T-cell (primary cell): ENCODE data around the gene COPZ2. TPM values are rescaled to one million over a fixed set of nuclear protein-coding genes. Genes with fewer than 3 reads are reported as not detected.
"Not testable (repeated sequence)": the region's sequence is repeated elsewhere in the genome, so short reads cannot be mapped to it uniquely, and the experiment has no call there.

Experiments used
- ATAC-seq, 4 experiments: fragments of 200-7000 bp in 3 of 4; fragments of 150-1000 bp in 1 of 4; cut with Tn5 transposase; replicated peaks in 1 of 4; 1 replicate in 3 of 4; 2 replicates in 1 of 4; pipeline ENCODE4 v1.10.0; 2021; ENCODE audit warnings: moderate library complexity in 3 of 4, mild to moderate bottlenecking in 2 of 4, moderate number of reproducible peaks in 1 of 4
- CTCF ChIA-PET, 2 donors: fragments of 300-600 bp; sonication (Branson Sonifier 250); formaldehyde crosslinking; loops; one replicate each; lab custom pipeline; 2022; ENCODE audit warnings: antibody characterized with exemption in 2 of 2; lab: Charles Lee
- POLR2A ChIA-PET, 2 donors: fragments of 300-600 bp; sonication (Branson Sonifier 250); formaldehyde crosslinking; loops; one replicate each; lab custom pipeline; 2022; ENCODE audit warnings: antibody characterized with exemption in 2 of 2; lab: Charles Lee
- DNase-seq, 35 experiments: peaks; one replicate each; pipeline versions ENCODE4 v3.0.0 to v3.0.0-alpha.2; 2013 to 2023
- H3K27ac ChIP-seq: one replicate; pipeline ENCODE4 v1.5.1; 2013; ENCODE audit warnings: low read length
- H3K27me3 ChIP-seq, 2 experiments: replicated peaks in 1 of 2; 1 replicate in 1 of 2; 2 replicates in 1 of 2; pipeline versions ENCODE4 v1.6.1 to v1.7.0; 2013; ENCODE audit warnings: low read length in 1 of 2, mixed read lengths in 1 of 2; ENCODE audit not compliant: control insufficient read depth in 2 of 2, insufficient read depth in 2 of 2; ENCODE audit errors: extremely low read depth in 1 of 2
- H3K36me3 ChIP-seq, 2 donors: 1 replicate in 1 of 2; 2 replicates in 1 of 2; pipeline versions ENCODE4 v1.6.1 to v1.7.0; 2013; ENCODE audit warnings: low read length in 1 of 2; ENCODE audit not compliant: control insufficient read depth in 2 of 2, insufficient read depth in 1 of 2; ENCODE audit errors: extremely low read depth in 1 of 2
- H3K4me1 ChIP-seq, 2 experiments: 1 replicate in 1 of 2; 2 replicates in 1 of 2; pipeline versions ENCODE4 v1.6.1 to v1.7.0; 2013; ENCODE audit warnings: low read length in 2 of 2, mixed read lengths in 1 of 2; ENCODE audit not compliant: insufficient read depth in 2 of 2, control insufficient read depth in 1 of 2; ENCODE audit errors: extremely low read depth in 1 of 2
- H3K4me3 ChIP-seq, 2 donors: 1 replicate in 1 of 2; 2 replicates in 1 of 2; pipeline versions ENCODE4 v1.5.1 to v1.7.0; 2013; ENCODE audit warnings: mild to moderate bottlenecking in 2 of 2, low read length in 1 of 2, moderate library complexity in 1 of 2; ENCODE audit not compliant: control insufficient read depth in 1 of 2; ENCODE audit errors: extremely low read depth in 1 of 2
- H3K9me3 ChIP-seq: 2 replicates; pipeline ENCODE4 v1.7.0; 2013
- H3K27ac Mint-ChIP-seq, 2 donors: one replicate each; pipeline ENCODE4 v1.8.0; 2020 to 2021; ENCODE audit warnings: mild to moderate bottlenecking in 2 of 2, mixed read lengths in 2 of 2
- H3K27me3 Mint-ChIP-seq, 2 donors: one replicate each; pipeline ENCODE4 v1.8.0; 2021 to 2022; ENCODE audit warnings: mixed read lengths in 2 of 2
- H3K36me3 Mint-ChIP-seq: one replicate; pipeline ENCODE4 v1.8.0; 2021; ENCODE audit warnings: mixed read lengths
- H3K4me1 Mint-ChIP-seq, 3 donors: one replicate each; pipeline ENCODE4 v1.8.0; 2020 to 2022; ENCODE audit warnings: mixed read lengths in 3 of 3, mild to moderate bottlenecking in 1 of 3
- H3K4me3 Mint-ChIP-seq, 3 donors: one replicate each; pipeline ENCODE4 v1.8.0; 2020 to 2022; ENCODE audit warnings: mild to moderate bottlenecking in 3 of 3, mixed read lengths in 3 of 3, moderate library complexity in 3 of 3
- H3K9me3 Mint-ChIP-seq, 3 donors: one replicate each; pipeline ENCODE4 v1.8.0; 2020 to 2022; ENCODE audit warnings: mixed read lengths in 3 of 3
- WGBS: methylation state at CpG from one replicate; pipeline ENCODE4 v1.1.5; 2013; ENCODE audit warnings: missing lambda C conversion rate; ENCODE audit not compliant: insufficient coverage; 5-methylcytosine and 5-hydroxymethylcytosine counted together
- total RNA-seq, 35 experiments: library from RNA in 6 of 35; stranded (reverse) in 6 of 35; fragments of 120-200 nt in 1 of 35; gene quantifications; one replicate each; pipeline versions ENCODE4 v1.2.1 to v1.2.4 and lab custom pipeline; 2013 to 2026

COPZ2 gene
- total RNA-seq, 5 donors from 2014 or later (not counting 1 experiment from before 2014, with no cell fraction given), result 1.2 to 2.6 (median 1.9) TPM

DNA sequence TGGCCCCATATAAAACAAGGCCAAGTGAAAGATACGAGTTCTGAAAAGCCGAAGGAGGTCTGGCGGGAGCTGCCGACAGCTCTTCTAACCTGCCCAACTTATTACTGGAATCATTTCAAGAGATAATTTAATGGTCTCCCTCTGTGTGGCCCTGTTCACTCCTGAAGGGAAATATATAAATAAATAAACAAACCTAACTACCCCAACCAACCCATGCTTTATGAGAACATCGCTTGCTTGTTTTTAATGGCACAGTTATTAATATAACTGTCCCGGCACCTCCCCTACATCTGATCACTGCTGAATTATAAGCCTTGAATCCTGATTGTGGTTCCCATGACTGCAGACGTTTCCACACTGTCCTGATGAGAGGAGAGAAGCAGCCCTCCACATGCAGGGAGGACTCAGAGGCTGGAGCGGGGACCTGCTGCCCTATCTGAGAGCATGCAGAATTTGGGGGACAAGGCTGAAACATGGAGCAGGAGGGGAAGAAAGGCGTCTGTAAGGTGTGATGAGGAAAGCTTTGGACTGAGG, 44.5 kb downstream of the COPZ2 start:
- H3K4me3 ChIP-seq, result no peak overlapping the region
- Mint-ChIP-seq H3K27me3 (peaks cover 0 to 3% of the 10 kb centered on the region in 2 donors), H3K4me1 (peaks cover 0 to 6% (median 0%) of the 10 kb centered on the region in 3 donors), H3K36me3 (no peaks in the 10 kb centered on the region), H3K4me3 (no peak overlapping the region), H3K9me3 (no peaks in the 10 kb centered on the region), H3K27ac (no peak overlapping the region)
- H3K27me3 ChIP-seq, result peaks cover 0 to 33% of the 10 kb centered on the region in 2 experiments
- WGBS, result no CpG with 5 or more reads among the region's 9 CpGs
- ChIA-PET POLR2A (no interaction called here), CTCF (no interaction called here)
- no peak for ATAC-seq
- no peak for DNase-seq
- no peaks in the 10 kb centered on the region for H3K9me3 ChIP-seq
- H3K27ac ChIP-seq, result no peak overlapping the region
- H3K4me1 ChIP-seq, result no peaks in the 10 kb centered on the region
- no peaks in the 10 kb centered on the region for H3K36me3 ChIP-seq

- Histone ChIP-seq H3K4me1 (no peaks in the 10 kb centered on the region), H3K36me3 (no peaks in the 10 kb centered on the region), H3K4me3 (no peak overlapping the region), H3K27ac (no peak overlapping the region), H3K9me3 (no peaks in the 10 kb centered on the region), H3K27me3 (peaks cover 0 to 33% of the 10 kb centered on the region in 2 experiments)
- DNase-seq (no peak), ATAC-seq (no peak)
- Mint-ChIP-seq H3K4me1 (peaks cover 0 to 6% (median 0%) of the 10 kb centered on the region in 3 donors), H3K27me3 (peaks cover 0 to 3% of the 10 kb centered on the region in 2 donors), H3K36me3 (no peaks in the 10 kb centered on the region), H3K9me3 (no peaks in the 10 kb centered on the region), H3K27ac (no peak overlapping the region), H3K4me3 (no peak overlapping the region)
- WGBS, result 52% methylated on average over 3 of the region's 4 CpGs
- POLR2A ChIA-PET, result no interaction called here
- CTCF ChIA-PET, result interaction anchor here in 1 of 2 donors (0.6 kb wide), 1 partner anchor 66 kb away, joined by 9 read pairs; no protein-coding TSS in a partner anchor
Observed at GRCh38 chr17:47992216-47992615, 45.4 kb downstream of the COPZ2 start.

DNA sequence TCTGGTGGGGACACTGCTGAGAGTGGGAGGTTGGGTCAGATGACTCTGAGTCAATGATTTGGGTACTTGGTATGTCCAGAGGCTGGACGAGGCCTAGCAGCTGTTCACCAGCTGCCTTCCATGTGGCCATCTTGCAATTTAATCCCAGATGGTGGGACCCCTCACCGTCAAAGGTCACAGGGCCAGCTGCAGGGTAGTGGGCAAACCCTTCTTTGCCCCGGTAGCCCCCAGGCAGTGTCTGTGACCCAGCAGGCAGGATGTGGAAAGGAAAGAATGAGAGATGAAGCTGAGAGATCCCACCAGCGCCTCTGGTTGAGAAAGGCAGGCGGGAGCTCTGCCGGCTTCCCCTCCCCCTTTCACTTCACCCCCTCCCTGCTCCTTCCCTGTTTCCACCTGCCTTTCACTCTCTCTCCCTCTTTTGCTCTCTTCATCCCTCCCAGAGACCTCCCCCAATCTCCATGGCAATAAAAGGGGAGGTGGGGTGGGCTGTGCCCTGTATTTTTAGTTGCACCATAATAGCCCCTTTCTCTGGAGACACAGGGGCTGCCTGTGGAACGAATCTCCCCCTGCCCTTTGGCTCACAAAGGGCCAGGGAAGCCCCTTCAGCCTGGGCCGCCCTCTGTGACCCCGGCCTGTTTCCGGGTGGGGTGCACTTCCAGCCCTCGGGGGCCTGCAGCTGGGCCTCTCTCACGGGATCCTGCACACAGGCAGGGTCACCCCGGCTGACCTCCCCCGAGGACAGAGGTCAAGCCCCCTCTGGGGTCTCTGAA, 46.5 kb downstream of the COPZ2 start:
- no peaks in the 10 kb centered on the region for H3K9me3 Mint-ChIP-seq
- no peak overlapping the region for H3K4me3 ChIP-seq
- no peaks in the 10 kb centered on the region for H3K36me3 ChIP-seq
- DNase-seq (no peak), ATAC-seq (no peak)
- H3K36me3 Mint-ChIP-seq, result no peaks in the 10 kb centered on the region
- ChIA-PET CTCF (no interaction called here), POLR2A (no interaction called here)
- H3K4me1 ChIP-seq, result no peaks in the 10 kb centered on the region
- WGBS, result 74% methylated on average over 10 of the region's 14 CpGs
- no peak overlapping the region for H3K27ac Mint-ChIP-seq
- peaks cover 0 to 27% of the 10 kb centered on the region in 2 experiments for H3K27me3 ChIP-seq
- no peaks in the 10 kb centered on the region for H3K27me3 Mint-ChIP-seq
- no peak overlapping the region for H3K4me3 Mint-ChIP-seq
- no peak overlapping the region for H3K27ac ChIP-seq
- H3K9me3 ChIP-seq, result no peaks in the 10 kb centered on the region
- H3K4me1 Mint-ChIP-seq, result peaks cover 0 to 6% (median 0%) of the 10 kb centered on the region in 3 donors

DNA sequence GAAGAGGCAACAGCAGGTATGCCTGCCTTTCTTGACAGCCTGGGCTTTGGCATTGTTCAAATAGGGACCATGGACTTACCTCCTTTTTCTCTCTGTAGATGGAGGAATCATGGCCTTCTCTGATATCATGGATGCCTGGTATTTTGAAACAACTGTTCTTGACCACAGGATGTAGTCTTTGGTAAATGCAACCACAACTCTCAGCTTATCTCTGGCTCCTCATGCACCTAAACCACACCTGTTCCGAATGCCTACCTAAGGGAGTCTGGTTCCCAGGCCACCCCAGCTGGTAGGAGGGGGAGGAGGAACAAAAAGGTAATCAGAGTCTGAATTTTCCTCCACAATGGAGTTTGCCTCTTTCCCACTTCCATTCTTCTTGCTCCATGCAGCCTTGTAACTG, 47.9 kb downstream of the COPZ2 start:
- ATAC-seq, result no peak
- H3K4me1 ChIP-seq, result no peaks in the 10 kb centered on the region

DNA sequence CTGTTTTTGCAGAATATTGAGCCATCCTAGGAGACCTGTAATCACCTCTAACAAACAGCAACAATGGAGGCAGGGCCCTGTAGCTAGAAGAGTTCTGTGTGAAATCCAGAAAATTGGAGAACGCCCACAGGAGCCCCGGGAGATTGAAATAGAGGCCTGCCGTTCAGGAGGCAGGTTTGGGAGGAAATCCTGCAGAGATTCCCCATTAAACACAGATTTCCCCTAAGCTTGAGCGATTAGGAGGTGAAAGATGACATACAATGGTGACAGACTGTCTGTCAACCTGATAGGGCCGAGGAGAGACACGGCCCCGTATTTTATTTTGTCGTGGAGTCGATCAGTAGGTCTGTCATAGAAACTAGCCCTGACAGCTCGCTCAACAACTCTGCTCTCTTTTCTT, 48.4 kb downstream of the COPZ2 start:
- Mint-ChIP-seq H3K27me3 (no peaks in the 10 kb centered on the region), H3K36me3 (no peaks in the 10 kb centered on the region), H3K4me1 (peaks cover 0 to 6% (median 0%) of the 10 kb centered on the region in 3 donors), H3K4me3 (no peak overlapping the region), H3K27ac (no peak overlapping the region), H3K9me3 (no peaks in the 10 kb centered on the region)
- WGBS, result 82% methylated on average over 9 of the region's 10 CpGs
- no peaks in the 10 kb centered on the region for H3K4me1 ChIP-seq
- peaks cover 0 to 3% of the 10 kb centered on the region in 2 donors for H3K36me3 ChIP-seq
- CTCF ChIA-PET, result no interaction called here
- DNase-seq, result no peak
- no peaks in the 10 kb centered on the region for H3K9me3 ChIP-seq
- POLR2A ChIA-PET, result no interaction called here
- ATAC-seq, result no peak
- H3K27ac ChIP-seq, result no peak overlapping the region
- peaks cover 0 to 13% of the 10 kb centered on the region in 2 experiments for H3K27me3 ChIP-seq
- no peak overlapping the region for H3K4me3 ChIP-seq

More for the DNA sequence above, 47.9 kb downstream of the COPZ2 start:
- Mint-ChIP-seq H3K27me3 (no peaks in the 10 kb centered on the region), H3K4me3 (no peak overlapping the region), H3K27ac (no peak overlapping the region), H3K9me3 (no peaks in the 10 kb centered on the region), H3K36me3 (no peaks in the 10 kb centered on the region), H3K4me1 (peaks cover 0 to 6% (median 0%) of the 10 kb centered on the region in 3 donors)
- Histone ChIP-seq H3K27ac (no peak overlapping the region), H3K4me3 (no peak overlapping the region), H3K36me3 (no peaks in the 10 kb centered on the region), H3K9me3 (no peaks in the 10 kb centered on the region), H3K27me3 (peaks cover 0 to 17% of the 10 kb centered on the region in 2 experiments)
- no CpG with 5 or more reads among the region's 1 CpG for WGBS
- ChIA-PET CTCF (no interaction called here), POLR2A (no interaction called here)
- no peak for DNase-seq

GRCh38 chr17:47988445-47988844, 49.2 kb downstream of the COPZ2 start:
- CTCF ChIA-PET, ATAC-seq, H3K4me3 Mint-ChIP-seq, H3K27ac ChIP-seq, H3K36me3 ChIP-seq, DNase-seq, POLR2A ChIA-PET, H3K4me3 ChIP-seq, H3K27me3 Mint-ChIP-seq, H3K36me3 Mint-ChIP-seq, H3K9me3 Mint-ChIP-seq, H3K4me1 ChIP-seq, H3K4me1 Mint-ChIP-seq, H3K9me3 ChIP-seq, H3K27ac Mint-ChIP-seq: not testable (repeated sequence)
- H3K27me3 ChIP-seq, result peaks cover 0 to 11% of the 10 kb centered on the region in 2 experiments
- WGBS, result no CpG with 5 or more reads among the region's 1 CpG
